AG10803 (cell line): ENCODE data around the gene HES7.
"Not testable (repeated sequence)": the region's sequence is repeated elsewhere in the genome, so short reads cannot be mapped to it uniquely, and the experiment has no call there.

Experiments
- DNase-seq: peaks from one replicate; pipeline ENCODE4 v3.0.0; 2010; ENCODE audit warnings: low read depth
- H3K4me3 ChIP-seq: 2 replicates; pipeline ENCODE4 v1.5.1; 2011; ENCODE audit warnings: mild to moderate bottlenecking, low read length, control low read depth
- TF ChIP-seq, protein P1 (sequence below): conservative IDR thresholded peaks from 2 replicates; pipeline ENCODE4 v1.5.1; 2011; ENCODE audit warnings: mild to moderate bottlenecking, low read length, control low read depth, inconsistent platforms

The HES7 gene

DNA sequence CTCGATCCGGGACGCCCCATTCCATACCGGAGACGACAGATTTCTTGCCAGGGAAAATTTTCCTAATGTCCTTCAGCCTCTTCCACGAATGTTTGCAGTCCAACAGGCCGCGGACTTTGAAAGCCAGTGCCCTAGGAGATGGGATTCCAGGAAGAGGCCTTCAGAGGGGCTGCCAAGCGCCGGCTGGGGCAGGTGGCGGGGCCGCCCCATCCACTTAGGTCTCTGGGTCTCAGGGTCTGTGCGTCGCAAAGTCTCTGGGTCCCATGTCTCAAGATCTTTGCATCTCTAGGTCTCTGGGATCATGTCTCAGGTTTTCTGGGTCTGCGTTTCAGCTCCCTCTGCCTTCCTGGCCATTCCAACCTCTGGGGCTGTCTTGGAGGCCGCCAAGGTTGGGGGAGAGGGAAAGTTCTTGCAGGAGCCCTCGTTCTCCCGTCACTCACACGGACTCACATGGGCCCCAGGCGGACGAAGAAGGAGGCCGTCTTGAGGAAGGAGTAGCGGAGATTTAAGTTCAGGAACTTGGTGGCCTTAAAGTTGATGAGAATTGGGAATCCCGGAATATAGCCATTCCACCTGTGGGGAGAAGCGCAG lies 43.6 kb downstream of the HES7 start:
- no peak for DNase-seq
- no peak overlapping the region for H3K4me3 ChIP-seq
- TF ChIP-seq, protein P1, sequence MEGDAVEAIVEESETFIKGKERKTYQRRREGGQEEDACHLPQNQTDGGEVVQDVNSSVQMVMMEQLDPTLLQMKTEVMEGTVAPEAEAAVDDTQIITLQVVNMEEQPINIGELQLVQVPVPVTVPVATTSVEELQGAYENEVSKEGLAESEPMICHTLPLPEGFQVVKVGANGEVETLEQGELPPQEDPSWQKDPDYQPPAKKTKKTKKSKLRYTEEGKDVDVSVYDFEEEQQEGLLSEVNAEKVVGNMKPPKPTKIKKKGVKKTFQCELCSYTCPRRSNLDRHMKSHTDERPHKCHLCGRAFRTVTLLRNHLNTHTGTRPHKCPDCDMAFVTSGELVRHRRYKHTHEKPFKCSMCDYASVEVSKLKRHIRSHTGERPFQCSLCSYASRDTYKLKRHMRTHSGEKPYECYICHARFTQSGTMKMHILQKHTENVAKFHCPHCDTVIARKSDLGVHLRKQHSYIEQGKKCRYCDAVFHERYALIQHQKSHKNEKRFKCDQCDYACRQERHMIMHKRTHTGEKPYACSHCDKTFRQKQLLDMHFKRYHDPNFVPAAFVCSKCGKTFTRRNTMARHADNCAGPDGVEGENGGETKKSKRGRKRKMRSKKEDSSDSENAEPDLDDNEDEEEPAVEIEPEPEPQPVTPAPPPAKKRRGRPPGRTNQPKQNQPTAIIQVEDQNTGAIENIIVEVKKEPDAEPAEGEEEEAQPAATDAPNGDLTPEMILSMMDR = no peak

DNA sequence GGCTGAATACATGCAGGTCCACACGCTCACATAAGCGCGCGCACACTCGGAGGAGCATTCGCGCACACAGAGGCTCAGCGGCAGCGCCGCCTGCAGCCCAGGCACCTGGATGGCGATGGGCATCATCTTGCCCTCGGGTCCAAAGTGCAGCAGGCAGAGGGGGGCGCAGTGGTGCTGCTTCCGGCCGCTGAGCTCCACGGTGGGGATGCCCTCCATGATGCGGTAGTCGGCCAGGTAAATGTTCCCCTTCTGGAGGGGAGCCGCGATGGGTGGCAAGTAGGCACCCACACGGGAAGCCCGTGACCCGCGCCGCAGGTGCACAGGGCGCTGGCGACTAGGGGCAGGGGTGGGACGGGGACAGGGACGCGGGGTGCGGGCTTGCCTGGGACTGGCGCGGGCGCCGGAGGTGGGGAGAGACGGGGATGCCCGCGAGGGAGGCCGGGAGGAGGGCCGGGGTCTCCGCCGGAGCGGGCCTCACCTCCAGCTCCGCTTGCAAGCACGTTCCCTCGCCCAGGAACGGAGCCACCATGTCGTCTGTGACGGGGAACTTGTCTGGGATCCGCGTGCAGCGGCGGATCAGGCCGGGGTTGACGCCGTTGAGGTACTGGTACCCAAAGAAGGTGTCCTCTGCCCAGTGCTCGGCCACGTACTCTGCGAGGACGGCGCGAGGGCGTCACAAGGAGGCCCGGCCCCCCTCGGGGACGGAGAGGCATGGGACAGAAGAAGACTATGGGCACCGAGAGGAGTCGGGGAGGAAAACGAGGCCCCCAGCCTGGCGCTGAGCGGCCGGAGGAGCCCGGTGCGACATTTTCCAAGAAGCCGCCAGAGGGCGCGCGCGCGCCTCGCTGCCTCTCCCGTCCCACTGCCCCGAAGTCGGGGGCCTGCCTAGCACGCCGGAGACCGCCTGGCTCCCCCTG lies 44.4 kb downstream of the HES7 start:
- TF ChIP-seq, protein P1 = peak; percentile 67
- DNase-seq = peak; percentile 20
- H3K4me3 ChIP-seq = peak overlapping the region; percentile 49

DNA sequence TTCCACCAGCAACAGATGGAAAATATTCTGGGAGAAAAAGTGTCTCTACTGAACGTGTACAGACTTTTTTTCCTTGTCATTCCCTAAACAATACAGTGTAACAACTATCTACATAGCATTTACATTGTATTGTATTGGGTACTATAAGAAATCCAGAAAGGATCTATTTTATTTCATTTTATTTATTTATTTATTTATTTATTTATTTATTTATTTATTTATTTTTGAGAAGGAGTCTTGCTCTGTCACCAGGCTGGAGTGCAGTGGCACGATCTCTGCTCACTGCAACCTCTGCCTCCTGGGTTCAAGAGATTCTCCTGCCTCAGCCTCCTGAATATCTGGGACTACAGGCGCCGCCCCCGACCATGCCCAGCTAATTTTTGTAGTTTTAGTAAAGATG lies 46.0 kb downstream of the HES7 start:
- DNase-seq, H3K4me3 ChIP-seq: not testable (repeated sequence)

DNA sequence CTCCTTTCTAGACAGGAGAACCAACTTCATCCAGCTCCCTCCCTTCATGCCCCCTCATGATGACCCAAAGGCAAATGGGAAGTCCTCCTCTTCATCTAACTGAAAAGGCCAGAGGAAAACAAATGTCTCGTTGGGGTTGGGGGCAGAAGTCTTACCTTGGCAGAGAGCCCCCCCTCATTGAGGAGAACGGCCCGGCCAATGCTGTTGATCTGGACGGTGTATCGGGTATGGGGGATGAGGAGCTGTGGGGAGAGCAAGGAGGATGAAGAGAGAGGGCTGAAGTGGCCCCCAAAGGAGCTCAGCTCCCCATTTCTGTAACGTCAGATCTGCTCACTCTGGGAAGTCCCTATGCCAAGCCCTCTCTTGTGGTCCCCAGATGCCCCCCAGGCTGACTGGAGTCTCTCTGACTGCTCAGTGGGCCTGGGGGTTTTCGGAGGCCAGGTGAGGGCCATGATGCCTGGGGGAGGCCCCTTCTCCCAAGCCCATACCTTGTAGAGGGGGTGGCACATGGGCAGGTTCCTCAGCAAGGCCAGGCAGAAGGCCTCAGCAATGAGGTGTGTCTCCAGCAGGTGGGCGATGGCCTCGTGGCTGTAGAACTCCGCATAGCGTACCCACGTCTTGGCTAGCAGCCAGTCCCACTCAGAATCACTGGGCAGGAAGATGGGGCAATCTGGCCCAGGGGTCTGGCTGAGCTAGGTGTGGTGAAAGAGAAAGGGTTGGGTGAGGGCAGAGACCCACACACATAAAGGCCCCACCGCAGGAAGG lies 47.2 kb downstream of the HES7 start:
- H3K4me3 ChIP-seq = no peak overlapping the region
- TF ChIP-seq, protein P1 = no peak
- no peak for DNase-seq

DNA sequence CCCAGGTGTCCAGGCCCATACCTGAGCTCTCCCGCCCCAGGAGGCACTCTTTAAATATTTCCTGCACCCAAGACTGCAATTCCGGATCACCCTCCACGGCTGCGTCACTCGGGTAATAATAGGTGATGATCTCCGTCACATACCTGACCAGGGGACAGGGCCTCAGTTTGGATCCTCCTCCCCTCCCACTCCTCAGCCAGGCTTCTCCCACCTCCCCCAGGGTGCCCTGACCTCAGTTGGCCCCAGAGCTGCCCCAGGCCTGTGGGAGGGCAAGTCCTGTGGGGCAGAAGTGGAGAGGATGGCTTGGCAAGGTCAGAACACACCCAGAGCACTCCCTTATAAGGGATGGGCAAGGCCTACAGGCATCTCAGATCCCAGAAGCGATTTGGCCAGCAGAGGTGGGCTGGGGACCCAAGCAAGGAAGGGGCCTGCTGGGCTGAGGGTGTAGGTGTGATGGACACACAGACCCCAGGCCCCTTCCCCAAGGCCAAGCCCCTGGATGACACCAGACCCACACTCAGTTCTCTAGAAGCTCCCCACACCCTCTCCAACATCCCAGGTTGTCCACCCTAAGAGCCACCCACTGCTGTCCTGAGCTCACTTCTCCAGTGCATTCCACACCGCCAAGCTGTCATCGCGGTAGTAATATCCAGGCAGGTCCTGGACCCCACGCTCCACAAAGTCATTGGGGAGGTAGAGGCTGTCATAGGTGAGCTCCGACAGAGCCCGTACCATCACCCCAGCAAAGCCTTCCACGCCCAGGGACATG lies 48.1 kb downstream of the HES7 start:
- no peak overlapping the region for H3K4me3 ChIP-seq
- DNase-seq = no peak
- TF ChIP-seq, protein P1 = no peak

DNA sequence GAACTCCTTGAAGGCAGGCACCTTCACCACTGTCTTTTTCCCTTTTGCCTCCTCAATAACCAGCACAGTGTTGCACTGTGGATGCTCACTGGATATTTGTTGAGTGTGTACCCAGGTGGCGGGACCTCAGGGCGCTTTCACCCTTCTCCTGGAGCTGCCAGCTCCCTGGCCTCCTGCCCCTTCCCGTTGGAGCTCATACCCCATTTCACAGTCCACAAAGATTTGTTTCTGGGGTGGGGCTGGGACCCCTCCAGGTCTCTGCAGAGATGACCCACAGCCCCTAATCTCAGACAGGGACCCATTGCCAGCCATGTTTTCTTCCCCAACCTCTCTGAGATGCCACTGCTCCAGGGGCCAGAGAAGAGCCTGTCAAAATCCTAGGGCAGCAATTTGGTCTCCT lies 48.8 kb downstream of the HES7 start:
- no peak for DNase-seq
- TF ChIP-seq, protein P1 = no peak
- H3K4me3 ChIP-seq = no peak overlapping the region

DNA sequence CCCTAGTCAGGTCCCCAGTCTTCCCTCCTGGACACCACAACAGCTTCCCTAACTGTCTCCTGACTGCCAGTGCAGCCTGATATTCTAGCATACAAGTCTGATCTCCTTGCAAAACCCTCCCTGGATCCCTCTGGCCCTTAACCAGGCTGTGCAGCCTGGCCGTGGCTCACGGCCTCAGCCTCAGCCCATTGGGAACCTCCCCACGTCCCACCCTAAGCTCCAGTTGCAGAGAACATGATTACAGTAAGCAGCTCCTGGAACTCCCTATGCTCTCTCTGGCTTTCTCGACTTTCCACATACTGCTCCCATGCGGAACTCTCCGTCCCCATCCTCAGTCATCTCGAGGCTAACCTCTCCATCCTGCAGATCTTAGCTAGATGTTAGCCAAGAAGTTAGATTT lies 49.4 kb downstream of the HES7 start:
- H3K4me3 ChIP-seq = no peak overlapping the region

More for the DNA sequence above, 49.4 kb downstream of the HES7 start:
- no peak for DNase-seq
- TF ChIP-seq, protein P1 = no peak
